ENCODE results near the gene DHRS7B. TPM values are rescaled to one million over a fixed set of nuclear protein-coding genes. Genes with fewer than 3 reads are reported as not detected.

DHRS7B gene
- total RNA-seq, 2 donors from 2014 or later: 30.5 to 44.5 TPM

DNA sequence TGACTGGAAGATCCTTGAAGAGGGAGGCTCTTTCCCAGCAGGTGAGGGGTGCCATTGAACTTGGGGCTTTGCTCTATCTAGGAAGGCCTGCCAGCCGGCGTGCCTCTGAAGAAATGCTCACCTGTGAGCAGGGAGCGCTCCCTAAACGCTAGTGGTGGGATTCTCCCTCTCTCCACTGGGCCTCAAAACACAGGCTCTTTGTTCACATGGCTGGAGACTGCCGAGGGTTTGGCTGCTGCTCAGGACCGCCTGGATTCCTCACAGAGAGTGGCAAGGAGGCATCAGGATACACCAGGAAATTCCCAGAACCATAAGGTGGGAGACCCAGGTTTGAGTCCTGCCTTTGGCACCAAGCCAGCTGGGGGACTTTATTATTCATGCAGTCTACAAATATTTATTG lies 104.8 kb downstream of the DHRS7B start:
- Histone ChIP-seq H3K27ac (no peak overlapping the region), H3K9me3 (peaks cover 5% of the 10 kb centered on the region), H3K4me3 (no peak overlapping the region), H3K4me1 (ENCODE audit: control insufficient read depth in 1 of 2, low read depth in 2 of 2) (no peaks in the 10 kb centered on the region), H3K27me3 (replicated peaks; ENCODE audit: insufficient read depth) (no peaks in the 10 kb centered on the region), H3K36me3 (no peaks in the 10 kb centered on the region)
- TF ChIP-seq, protein P1, sequence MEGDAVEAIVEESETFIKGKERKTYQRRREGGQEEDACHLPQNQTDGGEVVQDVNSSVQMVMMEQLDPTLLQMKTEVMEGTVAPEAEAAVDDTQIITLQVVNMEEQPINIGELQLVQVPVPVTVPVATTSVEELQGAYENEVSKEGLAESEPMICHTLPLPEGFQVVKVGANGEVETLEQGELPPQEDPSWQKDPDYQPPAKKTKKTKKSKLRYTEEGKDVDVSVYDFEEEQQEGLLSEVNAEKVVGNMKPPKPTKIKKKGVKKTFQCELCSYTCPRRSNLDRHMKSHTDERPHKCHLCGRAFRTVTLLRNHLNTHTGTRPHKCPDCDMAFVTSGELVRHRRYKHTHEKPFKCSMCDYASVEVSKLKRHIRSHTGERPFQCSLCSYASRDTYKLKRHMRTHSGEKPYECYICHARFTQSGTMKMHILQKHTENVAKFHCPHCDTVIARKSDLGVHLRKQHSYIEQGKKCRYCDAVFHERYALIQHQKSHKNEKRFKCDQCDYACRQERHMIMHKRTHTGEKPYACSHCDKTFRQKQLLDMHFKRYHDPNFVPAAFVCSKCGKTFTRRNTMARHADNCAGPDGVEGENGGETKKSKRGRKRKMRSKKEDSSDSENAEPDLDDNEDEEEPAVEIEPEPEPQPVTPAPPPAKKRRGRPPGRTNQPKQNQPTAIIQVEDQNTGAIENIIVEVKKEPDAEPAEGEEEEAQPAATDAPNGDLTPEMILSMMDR (IDR thresholded peaks at IDR 0.05): no peak
- ATAC-seq (ENCODE audit: insufficient number of reproducible peaks, low FRiP score, low read depth) (no peak), DNase-seq (ENCODE audit: low spot score) (no peak)

DNA sequence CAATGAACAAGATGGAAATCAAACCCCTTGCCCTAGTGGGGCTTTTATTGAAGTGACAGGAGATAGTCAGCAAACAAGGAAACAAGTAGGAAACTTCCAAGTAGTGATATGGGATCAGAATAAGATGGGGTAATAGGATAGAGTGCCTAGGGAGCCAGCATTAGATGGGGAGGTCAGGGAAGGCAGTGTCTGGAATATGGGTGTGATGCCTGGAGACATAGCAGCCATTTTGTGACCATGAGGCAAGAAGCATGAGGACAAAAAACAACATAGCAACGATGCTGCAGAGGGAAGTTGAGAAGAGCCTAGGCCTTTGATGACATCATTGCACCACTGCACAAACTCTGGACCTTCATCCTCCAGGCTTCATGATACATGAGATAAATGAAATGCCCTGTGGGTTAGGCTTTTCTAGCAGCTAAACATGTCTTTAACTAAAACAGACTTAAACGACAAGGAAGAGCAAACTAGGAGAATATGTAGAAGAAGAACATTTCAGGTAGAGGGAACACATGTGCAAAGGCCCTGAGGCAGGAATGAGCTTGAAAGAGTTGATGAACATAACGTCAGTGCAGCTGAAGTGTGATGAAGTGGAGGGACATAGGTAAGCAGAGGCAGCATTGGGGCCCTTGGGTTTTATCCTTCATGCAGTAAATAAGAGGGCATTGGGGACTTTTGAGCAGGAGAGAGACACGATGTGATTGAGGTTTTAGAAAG lies 105.4 kb downstream of the DHRS7B start:
- DNase-seq (ENCODE audit: low spot score): no peak
- Histone ChIP-seq H3K9me3 (peaks cover 5% of the 10 kb centered on the region), H3K27me3 (replicated peaks; ENCODE audit: insufficient read depth) (no peaks in the 10 kb centered on the region), H3K27ac (no peak overlapping the region), H3K4me1 (ENCODE audit: control insufficient read depth in 1 of 2, low read depth in 2 of 2) (no peaks in the 10 kb centered on the region), H3K36me3 (no peaks in the 10 kb centered on the region), H3K4me3 (no peak overlapping the region)
- ATAC-seq (ENCODE audit: insufficient number of reproducible peaks, low FRiP score, low read depth): no peak
- TF ChIP-seq, protein P1 (IDR thresholded peaks at IDR 0.05): no peak

GRCh38 chr17:21233581-21234347 lies 107.0 kb downstream of the DHRS7B start:
- TF ChIP-seq, protein P1 (IDR thresholded peaks at IDR 0.05): no peak
- Histone ChIP-seq H3K27ac (no peak overlapping the region), H3K27me3 (replicated peaks; ENCODE audit: insufficient read depth) (no peaks in the 10 kb centered on the region), H3K4me3 (no peak overlapping the region), H3K4me1 (ENCODE audit: control insufficient read depth in 1 of 2, low read depth in 2 of 2) (no peaks in the 10 kb centered on the region), H3K9me3 (peaks cover 5% of the 10 kb centered on the region), H3K36me3 (no peaks in the 10 kb centered on the region)
- DNase-seq (ENCODE audit: low spot score): no peak
- no peak for ATAC-seq (ENCODE audit: insufficient number of reproducible peaks, low FRiP score, low read depth)

- Histone ChIP-seq H3K27me3 (replicated peaks; ENCODE audit: insufficient read depth) (no peaks in the 10 kb centered on the region), H3K36me3 (no peaks in the 10 kb centered on the region), H3K27ac (no peak overlapping the region), H3K9me3 (peaks cover 5% of the 10 kb centered on the region), H3K4me3 (no peak overlapping the region), H3K4me1 (ENCODE audit: control insufficient read depth in 1 of 2, low read depth in 2 of 2) (no peaks in the 10 kb centered on the region)
- no peak for ATAC-seq (ENCODE audit: insufficient number of reproducible peaks, low FRiP score, low read depth)
- DNase-seq (ENCODE audit: low spot score): no peak
- TF ChIP-seq, protein P1 (IDR thresholded peaks at IDR 0.05): no peak
Measured at GRCh38 chr17:21235921-21236320, 109.2 kb downstream of the DHRS7B start.

- no peak for ATAC-seq (ENCODE audit: insufficient number of reproducible peaks, low FRiP score, low read depth)
Measured at GRCh38 chr17:21239680-21240368, 113.1 kb downstream of the DHRS7B start.

More at GRCh38 chr17:21239680-21240368, 113.1 kb downstream of the DHRS7B start:
- no peaks in the 10 kb centered on the region for H3K4me1 ChIP-seq (ENCODE audit: control insufficient read depth in 1 of 2, low read depth in 2 of 2)
- no peak for DNase-seq (ENCODE audit: low spot score)
- no peaks in the 10 kb centered on the region for H3K27me3 ChIP-seq (replicated peaks; ENCODE audit: insufficient read depth)
- H3K27ac ChIP-seq: no peak overlapping the region
- no peaks in the 10 kb centered on the region for H3K36me3 ChIP-seq
- no peaks in the 10 kb centered on the region for H3K9me3 ChIP-seq
- TF ChIP-seq, protein P1 (IDR thresholded peaks at IDR 0.05): peak; percentile 42
- H3K4me3 ChIP-seq: no peak overlapping the region

Measured in thoracic aorta (tissue), 2 donors.